Measurements from ENCODE around the gene NTNG1.
"Not testable (repeated sequence)": the region's sequence is repeated elsewhere in the genome, so short reads cannot be mapped to it uniquely, and the experiment has no call there.

NTNG1 gene

GRCh38 chr1:107225706-107226105 lies 84.9 kb downstream of the NTNG1 start:
- POLR2A ChIA-PET: no interaction called here
- TF ChIP-seq ELF4 (IDR thresholded peaks at IDR 0.05) (no peak), SUZ12 (IDR thresholded peaks at IDR 0.05) (no peak), FOXA1 (IDR thresholded peaks at IDR 0.05) (no peak), FOXM1 (IDR thresholded peaks at IDR 0.05; ENCODE audit: borderline replicate concordance) (no peak), ARNT (IDR thresholded peaks at IDR 0.05) (no peak), TARDBP (IDR thresholded peaks at IDR 0.05) (no peak), ZNF384 (IDR thresholded peaks at IDR 0.05) (no peak), BHLHE40 (IDR thresholded peaks at IDR 0.05; ENCODE audit: borderline replicate concordance) (no peak), HDGF (IDR thresholded peaks at IDR 0.05; ENCODE audit: borderline replicate concordance) (no peak), CTBP1 (IDR thresholded peaks at IDR 0.05; ENCODE audit: borderline replicate concordance) (no peak), LEF1 (IDR thresholded peaks at IDR 0.05; ENCODE audit: borderline replicate concordance) (no peak), PKNOX1 (IDR thresholded peaks at IDR 0.05) (no peak), FOXK2 (IDR thresholded peaks at IDR 0.05) (no peak), NFRKB (IDR thresholded peaks at IDR 0.05) (no peak), L3MBTL2 (conservative IDR thresholded peaks at IDR 0.05) (no peak)
- no peak for DNase-seq (ENCODE audit: extremely low spot score)
- CTCF ChIA-PET: no interaction called here

DNA sequence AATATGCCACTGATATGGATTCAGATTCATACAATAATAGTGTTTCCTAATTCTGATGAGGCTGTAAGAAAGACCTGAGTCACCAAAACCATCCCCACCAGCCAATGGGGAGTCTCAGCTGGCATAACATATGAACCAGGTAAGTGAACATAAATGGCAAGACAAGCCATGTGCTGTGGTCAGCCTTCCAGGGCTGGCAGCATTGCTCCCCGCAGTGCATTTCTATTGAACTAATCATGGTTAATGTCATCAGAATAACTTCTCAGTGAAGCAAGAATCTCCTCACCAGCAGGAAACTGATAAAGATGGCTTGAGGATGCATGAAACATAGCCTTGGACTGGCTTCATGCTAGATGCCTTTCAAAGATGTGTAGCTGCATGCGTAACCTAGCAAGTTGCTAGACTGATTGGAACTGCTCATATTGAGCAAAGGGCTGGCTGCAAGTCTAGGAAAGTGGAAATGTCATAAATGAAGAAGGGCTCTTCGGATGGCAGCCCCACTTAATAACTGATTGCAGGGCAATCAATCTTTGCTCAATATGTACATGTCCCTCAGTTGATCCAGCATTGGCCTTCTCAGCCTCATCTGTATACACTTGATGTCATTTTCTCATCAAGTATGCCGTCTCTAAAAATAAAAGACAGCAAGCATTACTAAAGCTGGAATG lies 88.0 kb downstream of the NTNG1 start:
- no peak for TF ChIP-seq ELF4 (IDR thresholded peaks at IDR 0.05)
- no peak for TF ChIP-seq TARDBP (IDR thresholded peaks at IDR 0.05)
- no peak for TF ChIP-seq ZNF384 (IDR thresholded peaks at IDR 0.05)
- TF ChIP-seq SUZ12 (IDR thresholded peaks at IDR 0.05): no peak
- TF ChIP-seq ARNT (IDR thresholded peaks at IDR 0.05): no peak
- TF ChIP-seq LEF1 (IDR thresholded peaks at IDR 0.05; ENCODE audit: borderline replicate concordance): no peak
- TF ChIP-seq FOXM1 (IDR thresholded peaks at IDR 0.05; ENCODE audit: borderline replicate concordance): no peak
- no peak for TF ChIP-seq SP1 (IDR thresholded peaks at IDR 0.05)
- TF ChIP-seq BHLHE40 (IDR thresholded peaks at IDR 0.05; ENCODE audit: borderline replicate concordance): no peak
- TF ChIP-seq NFRKB (IDR thresholded peaks at IDR 0.05): no peak
- TF ChIP-seq FOXA1 (IDR thresholded peaks at IDR 0.05): no peak
- no peak for TF ChIP-seq L3MBTL2 (conservative IDR thresholded peaks at IDR 0.05)
- no peak for TF ChIP-seq HDGF (IDR thresholded peaks at IDR 0.05; ENCODE audit: borderline replicate concordance)
- TF ChIP-seq PKNOX1 (IDR thresholded peaks at IDR 0.05): no peak
- TF ChIP-seq FOXK2 (IDR thresholded peaks at IDR 0.05): no peak
- TF ChIP-seq CTBP1 (IDR thresholded peaks at IDR 0.05; ENCODE audit: borderline replicate concordance): no peak
- ChIA-PET CTCF (no interaction called here), POLR2A (no interaction called here)
- no peak for DNase-seq (ENCODE audit: extremely low spot score)

DNA sequence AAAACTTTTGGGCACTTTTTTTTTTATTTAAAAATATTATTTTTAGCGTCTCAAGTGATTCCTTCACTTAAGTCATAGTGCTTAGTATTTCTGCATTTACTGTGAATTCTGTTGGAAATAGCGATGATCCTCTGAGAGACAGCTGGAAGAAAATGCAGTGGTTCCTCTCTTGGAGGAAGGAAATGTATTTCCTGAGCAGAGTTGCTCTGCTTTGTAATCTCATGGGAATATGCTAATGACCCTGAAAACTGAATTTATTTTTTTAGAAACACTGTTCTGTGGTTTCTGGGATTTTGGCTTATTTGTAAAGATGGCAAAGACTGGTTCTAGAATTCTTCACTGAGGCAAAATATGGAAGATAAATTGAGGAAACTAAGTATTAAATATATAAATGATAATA lies 88.9 kb downstream of the NTNG1 start:
- no peak for DNase-seq (ENCODE audit: extremely low spot score)
- no peak for TF ChIP-seq CTBP1 (IDR thresholded peaks at IDR 0.05; ENCODE audit: borderline replicate concordance)
- TF ChIP-seq ELF4 (IDR thresholded peaks at IDR 0.05): no peak
- no peak for TF ChIP-seq SUZ12 (IDR thresholded peaks at IDR 0.05)
- TF ChIP-seq FOXM1 (IDR thresholded peaks at IDR 0.05; ENCODE audit: borderline replicate concordance): no peak
- no peak for TF ChIP-seq LEF1 (IDR thresholded peaks at IDR 0.05; ENCODE audit: borderline replicate concordance)
- TF ChIP-seq ARNT (IDR thresholded peaks at IDR 0.05): no peak
- TF ChIP-seq BHLHE40 (IDR thresholded peaks at IDR 0.05; ENCODE audit: borderline replicate concordance): no peak
- TF ChIP-seq L3MBTL2 (conservative IDR thresholded peaks at IDR 0.05): no peak
- no peak for TF ChIP-seq NFRKB (IDR thresholded peaks at IDR 0.05)
- no peak for TF ChIP-seq TARDBP (IDR thresholded peaks at IDR 0.05)
- no peak for TF ChIP-seq HDGF (IDR thresholded peaks at IDR 0.05; ENCODE audit: borderline replicate concordance)
- TF ChIP-seq FOXA1 (IDR thresholded peaks at IDR 0.05): no peak
- ChIA-PET CTCF (no interaction called here), POLR2A (no interaction called here)

DNA sequence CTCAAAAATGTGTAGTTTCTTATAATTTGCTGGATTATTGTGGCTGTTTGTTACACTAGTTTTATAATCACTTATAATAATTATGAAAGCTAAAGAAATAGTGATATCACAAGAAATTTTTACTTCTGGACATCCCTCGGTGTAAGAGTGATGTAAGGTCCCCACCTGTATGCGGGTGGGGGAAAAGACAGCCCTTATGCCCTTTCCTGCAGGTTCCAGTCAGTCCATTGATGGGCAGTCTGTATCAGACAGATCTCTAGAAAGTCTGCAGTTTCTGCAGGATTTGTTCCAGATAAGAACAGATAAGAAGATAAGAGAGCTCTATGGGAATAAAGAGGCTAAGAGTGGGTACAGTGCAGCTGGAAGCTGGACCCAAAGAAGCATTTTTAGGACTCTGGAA lies 89.3 kb downstream of the NTNG1 start:
- CTCF ChIA-PET: no interaction called here
- no peak for TF ChIP-seq BHLHE40 (IDR thresholded peaks at IDR 0.05; ENCODE audit: borderline replicate concordance)
- no peak for TF ChIP-seq FOXK2 (IDR thresholded peaks at IDR 0.05)
- no peak for TF ChIP-seq FOXM1 (IDR thresholded peaks at IDR 0.05; ENCODE audit: borderline replicate concordance)
- TF ChIP-seq SUZ12 (IDR thresholded peaks at IDR 0.05): no peak
- TF ChIP-seq SP1 (IDR thresholded peaks at IDR 0.05): no peak
- no peak for TF ChIP-seq ARNT (IDR thresholded peaks at IDR 0.05)
- TF ChIP-seq L3MBTL2 (conservative IDR thresholded peaks at IDR 0.05): no peak
- TF ChIP-seq LEF1 (IDR thresholded peaks at IDR 0.05; ENCODE audit: borderline replicate concordance): no peak
- TF ChIP-seq FOXA1 (IDR thresholded peaks at IDR 0.05): no peak
- no peak for TF ChIP-seq CTBP1 (IDR thresholded peaks at IDR 0.05; ENCODE audit: borderline replicate concordance)
- TF ChIP-seq TARDBP (IDR thresholded peaks at IDR 0.05): no peak
- TF ChIP-seq ELF4 (IDR thresholded peaks at IDR 0.05): no peak
- no peak for TF ChIP-seq NFRKB (IDR thresholded peaks at IDR 0.05)
- TF ChIP-seq HDGF (IDR thresholded peaks at IDR 0.05; ENCODE audit: borderline replicate concordance): no peak
- TF ChIP-seq PKNOX1 (IDR thresholded peaks at IDR 0.05): no peak
- no peak for TF ChIP-seq ZNF384 (IDR thresholded peaks at IDR 0.05)
- no peak for DNase-seq (ENCODE audit: extremely low spot score)
- POLR2A ChIA-PET: no interaction called here

DNA sequence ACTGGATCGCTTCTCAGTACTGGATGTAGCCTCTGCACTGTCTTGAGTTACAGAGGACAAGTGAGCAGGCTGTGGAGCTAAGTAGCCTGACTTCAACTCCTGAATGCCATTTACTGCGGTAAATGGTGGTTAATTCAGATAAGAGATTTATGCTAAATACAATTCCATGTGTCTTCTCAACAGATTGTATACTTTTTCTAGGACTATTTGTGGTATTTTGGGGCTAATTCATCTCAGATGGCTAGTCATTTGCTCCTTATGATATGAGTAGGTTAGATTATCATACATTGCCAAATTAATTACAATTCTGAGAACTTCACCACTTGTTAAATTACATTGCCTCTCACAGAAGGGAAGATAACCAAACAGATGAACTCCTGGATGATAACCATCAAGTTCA lies 90.5 kb downstream of the NTNG1 start:
- POLR2A ChIA-PET: no interaction called here
- no peak for DNase-seq (ENCODE audit: extremely low spot score)
- TF ChIP-seq ELF4 (IDR thresholded peaks at IDR 0.05): no peak
- TF ChIP-seq LEF1 (IDR thresholded peaks at IDR 0.05; ENCODE audit: borderline replicate concordance): no peak
- no peak for TF ChIP-seq SUZ12 (IDR thresholded peaks at IDR 0.05)
- CTCF ChIA-PET: no interaction called here

DNA sequence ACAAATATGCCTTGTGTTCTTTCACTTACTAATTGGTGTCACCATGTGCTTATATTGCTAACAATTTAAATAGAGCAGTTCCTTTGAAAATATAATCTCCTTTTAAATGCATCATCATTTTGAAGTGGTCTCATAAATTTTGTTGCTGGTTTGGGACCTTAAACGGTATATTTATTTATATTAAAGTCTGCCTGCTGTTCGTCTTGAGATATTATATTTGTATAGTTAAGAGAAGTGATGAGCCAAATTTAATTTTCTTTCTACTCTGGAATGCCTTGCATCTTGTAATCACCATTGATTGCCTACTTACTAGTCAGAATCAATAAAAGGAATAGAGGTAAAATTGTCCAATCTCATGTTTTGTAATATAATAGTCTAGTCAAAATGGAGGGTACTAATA lies 91.6 kb downstream of the NTNG1 start:
- POLR2A ChIA-PET: no interaction called here
- DNase-seq (ENCODE audit: extremely low spot score): no peak
- TF ChIP-seq SUZ12 (IDR thresholded peaks at IDR 0.05) (no peak), BHLHE40 (IDR thresholded peaks at IDR 0.05; ENCODE audit: borderline replicate concordance) (no peak), PKNOX1 (IDR thresholded peaks at IDR 0.05) (no peak), ELF4 (IDR thresholded peaks at IDR 0.05) (no peak), FOXK2 (IDR thresholded peaks at IDR 0.05) (no peak), CTBP1 (IDR thresholded peaks at IDR 0.05; ENCODE audit: borderline replicate concordance) (no peak), L3MBTL2 (conservative IDR thresholded peaks at IDR 0.05) (no peak), ZNF384 (IDR thresholded peaks at IDR 0.05) (no peak), FOXM1 (IDR thresholded peaks at IDR 0.05; ENCODE audit: borderline replicate concordance) (no peak), LEF1 (IDR thresholded peaks at IDR 0.05; ENCODE audit: borderline replicate concordance) (no peak), HDGF (IDR thresholded peaks at IDR 0.05; ENCODE audit: borderline replicate concordance) (no peak), SP1 (IDR thresholded peaks at IDR 0.05) (no peak), TARDBP (IDR thresholded peaks at IDR 0.05) (no peak), NFRKB (IDR thresholded peaks at IDR 0.05) (no peak)
- CTCF ChIA-PET: interaction anchor here (0.7 kb wide), 1 partner anchor 8 kb away, joined by 3 read pairs; no protein-coding TSS in a partner anchor

- DNase-seq (ENCODE audit: extremely low spot score); CTCF ChIA-PET; POLR2A ChIA-PET: not testable (repeated sequence)
These were observed 95.9 kb downstream of the NTNG1 start for GRCh38 chr1:107236760-107237159.

All from HEK293T (cell line).